Measurements from ENCODE around the gene ADD3. TPM values are rescaled to one million over a fixed set of nuclear protein-coding genes. Genes with fewer than 3 reads are reported as not detected.

The ADD3 gene
- total RNA-seq, 1 donor from 2014 or later = 28.4 TPM

GRCh38 chr10:110059925-110060324 is 52.1 kb downstream of the ADD3 start:
- intact Hi-C loops (cut with micrococcal nuclease) = no loop called here
- Mint-ChIP-seq H3K9me3 (no peaks in the 10 kb centered on the region), H3K4me3 (peak overlapping the region; percentile 29), H3K27me3 (no peaks in the 10 kb centered on the region), H3K27ac (peak overlapping the region; percentile 25), H3K4me1 (peaks cover 65% of the 10 kb centered on the region), H3K36me3 (ENCODE audit: low read depth) (peaks cover 2% of the 10 kb centered on the region)
- no peak for DNase-seq

GRCh38 chr10:110061687-110062086 is 53.9 kb downstream of the ADD3 start:
- DNase-seq = no peak
- H3K36me3 Mint-ChIP-seq (ENCODE audit: low read depth) = peaks cover 3% of the 10 kb centered on the region
- no peaks in the 10 kb centered on the region for H3K9me3 Mint-ChIP-seq
- no peak overlapping the region for H3K27ac Mint-ChIP-seq
- no peaks in the 10 kb centered on the region for H3K27me3 Mint-ChIP-seq
- H3K4me1 Mint-ChIP-seq = peaks cover 69% of the 10 kb centered on the region
- H3K4me3 Mint-ChIP-seq = no peak overlapping the region
- intact Hi-C loops (cut with micrococcal nuclease) = no loop called here

- H3K36me3 Mint-ChIP-seq (ENCODE audit: low read depth) = peaks cover 3% of the 10 kb centered on the region
- intact Hi-C loops (cut with micrococcal nuclease) = loop anchor here (2.0 to 5.0 kb wide), 2 partner anchors 14 to 37 kb away; no protein-coding TSS in a partner anchor
- DNase-seq = no peak
- no peak overlapping the region for H3K4me3 Mint-ChIP-seq
- no peaks in the 10 kb centered on the region for H3K27me3 Mint-ChIP-seq
- H3K27ac Mint-ChIP-seq = peak overlapping the region; percentile 56
- peaks cover 70% of the 10 kb centered on the region for H3K4me1 Mint-ChIP-seq
- no peaks in the 10 kb centered on the region for H3K9me3 Mint-ChIP-seq
Observed at GRCh38 chr10:110065269-110065668, 57.5 kb downstream of the ADD3 start.

- peaks cover 72% of the 10 kb centered on the region for H3K4me1 Mint-ChIP-seq
- H3K27me3 Mint-ChIP-seq = no peaks in the 10 kb centered on the region
- peak; percentile 92 for DNase-seq
- H3K27ac Mint-ChIP-seq = peak overlapping the region; percentile 90
- intact Hi-C loops (cut with micrococcal nuclease) = loop anchor here (1.0 to 5.0 kb wide), 4 partner anchors 9 to 143 kb away; no protein-coding TSS in a partner anchor
- H3K4me3 Mint-ChIP-seq = peak overlapping the region; percentile 72
- peaks cover 1% of the 10 kb centered on the region for H3K36me3 Mint-ChIP-seq (ENCODE audit: low read depth)
- no peaks in the 10 kb centered on the region for H3K9me3 Mint-ChIP-seq
Observed at GRCh38 chr10:110067960-110068770, 60.4 kb downstream of the ADD3 start.

- peaks cover 76% of the 10 kb centered on the region for H3K4me1 Mint-ChIP-seq
- no peaks in the 10 kb centered on the region for H3K27me3 Mint-ChIP-seq
- H3K36me3 Mint-ChIP-seq (ENCODE audit: low read depth) = peaks cover 3% of the 10 kb centered on the region
- intact Hi-C loops (cut with micrococcal nuclease) = loop anchor here (1.0 to 5.0 kb wide), 6 partner anchors 9 to 142 kb away; no protein-coding TSS in a partner anchor
- peak overlapping the region; percentile 72 for H3K4me3 Mint-ChIP-seq
- DNase-seq = no peak
- H3K9me3 Mint-ChIP-seq = no peaks in the 10 kb centered on the region
- H3K27ac Mint-ChIP-seq = peak overlapping the region; percentile 90
Observed at GRCh38 chr10:110068780-110069179, 61.0 kb downstream of the ADD3 start.

- Mint-ChIP-seq H3K9me3 (no peaks in the 10 kb centered on the region), H3K27ac (peak overlapping the region; percentile 90), H3K4me3 (peak overlapping the region; percentile 82), H3K27me3 (no peaks in the 10 kb centered on the region), H3K36me3 (ENCODE audit: low read depth) (peaks cover 3% of the 10 kb centered on the region), H3K4me1 (peaks cover 77% of the 10 kb centered on the region)
- DNase-seq = peak; percentile 69
- intact Hi-C loops (cut with micrococcal nuclease) = loop anchor here (1.0 to 5.0 kb wide), 4 partner anchors 11 to 141 kb away; no protein-coding TSS in a partner anchor
Observed at GRCh38 chr10:110069502-110069982, 61.8 kb downstream of the ADD3 start.

GRCh38 chr10:110073896-110074295 is 66.1 kb downstream of the ADD3 start:
- DNase-seq = no peak
- no peaks in the 10 kb centered on the region for H3K9me3 Mint-ChIP-seq
- no peaks in the 10 kb centered on the region for H3K27me3 Mint-ChIP-seq
- H3K4me1 Mint-ChIP-seq = peaks cover 77% of the 10 kb centered on the region
- H3K4me3 Mint-ChIP-seq = peak overlapping the region; percentile 62
- H3K27ac Mint-ChIP-seq = peak overlapping the region; percentile 73
- peaks cover 4% of the 10 kb centered on the region for H3K36me3 Mint-ChIP-seq (ENCODE audit: low read depth)
- intact Hi-C loops (cut with micrococcal nuclease) = loop anchor here (10.0 kb wide), 1 partner anchor 791 kb away; no protein-coding TSS in a partner anchor

GRCh38 chr10:110074298-110074697 is 66.5 kb downstream of the ADD3 start:
- no peak for DNase-seq
- Mint-ChIP-seq H3K27ac (peak overlapping the region; percentile 73), H3K4me1 (peaks cover 77% of the 10 kb centered on the region), H3K4me3 (peak overlapping the region; percentile 62), H3K36me3 (ENCODE audit: low read depth) (peaks cover 4% of the 10 kb centered on the region), H3K27me3 (no peaks in the 10 kb centered on the region), H3K9me3 (no peaks in the 10 kb centered on the region)
- intact Hi-C loops (cut with micrococcal nuclease) = loop anchor here (10.0 kb wide), 1 partner anchor 791 kb away; no protein-coding TSS in a partner anchor

GRCh38 chr10:110074758-110075671 is 67.2 kb downstream of the ADD3 start:
- H3K4me1 Mint-ChIP-seq = peaks cover 79% of the 10 kb centered on the region
- no peaks in the 10 kb centered on the region for H3K27me3 Mint-ChIP-seq
- no peaks in the 10 kb centered on the region for H3K9me3 Mint-ChIP-seq
- H3K27ac Mint-ChIP-seq = peak overlapping the region; percentile 73
- H3K4me3 Mint-ChIP-seq = peak overlapping the region; percentile 62
- intact Hi-C loops (cut with micrococcal nuclease) = loop anchor here (5.0 to 10.0 kb wide), 2 partner anchors 153 to 790 kb away; partner anchors contain the start of gene XPNPEP1
- no peak for DNase-seq
- H3K36me3 Mint-ChIP-seq (ENCODE audit: low read depth) = peaks cover 4% of the 10 kb centered on the region

- intact Hi-C loops (cut with micrococcal nuclease) = loop anchor here (2.0 to 10.0 kb wide), 3 partner anchors 67 to 789 kb away; partner anchors contain the start of gene XPNPEP1
- no peaks in the 10 kb centered on the region for H3K27me3 Mint-ChIP-seq
- peak overlapping the region; percentile 62 for H3K4me3 Mint-ChIP-seq
Observed at GRCh38 chr10:110075686-110076085, 67.9 kb downstream of the ADD3 start.

GRCh38 chr10:110076559-110077318 is 69.0 kb downstream of the ADD3 start:
- peaks cover 77% of the 10 kb centered on the region for H3K4me1 Mint-ChIP-seq
- peak overlapping the region; percentile 95 for H3K27ac Mint-ChIP-seq
- no peaks in the 10 kb centered on the region for H3K27me3 Mint-ChIP-seq
- intact Hi-C loops (cut with micrococcal nuclease) = loop anchor here (1.0 to 10.0 kb wide), 4 partner anchors 8 to 788 kb away; partner anchors contain the start of gene XPNPEP1
- DNase-seq = peak; percentile 82
- H3K9me3 Mint-ChIP-seq = no peaks in the 10 kb centered on the region
- H3K4me3 Mint-ChIP-seq = peak overlapping the region; percentile 85
- peaks cover 4% of the 10 kb centered on the region for H3K36me3 Mint-ChIP-seq (ENCODE audit: low read depth)

More at GRCh38 chr10:110075686-110076085, 67.9 kb downstream of the ADD3 start:
- H3K9me3 Mint-ChIP-seq = no peaks in the 10 kb centered on the region
- H3K36me3 Mint-ChIP-seq (ENCODE audit: low read depth) = peaks cover 4% of the 10 kb centered on the region
- H3K27ac Mint-ChIP-seq = peak overlapping the region; percentile 73
- peaks cover 78% of the 10 kb centered on the region for H3K4me1 Mint-ChIP-seq
- DNase-seq = no peak

- Mint-ChIP-seq H3K4me3 (peak overlapping the region; percentile 85), H3K36me3 (ENCODE audit: low read depth) (peaks cover 4% of the 10 kb centered on the region), H3K27ac (peak overlapping the region; percentile 95), H3K4me1 (peaks cover 78% of the 10 kb centered on the region), H3K9me3 (no peaks in the 10 kb centered on the region), H3K27me3 (no peaks in the 10 kb centered on the region)
- intact Hi-C loops (cut with micrococcal nuclease) = loop anchor here (1.0 to 10.0 kb wide), 5 partner anchors 9 to 787 kb away; partner anchors contain the start of gene XPNPEP1
- DNase-seq = no peak
Observed at GRCh38 chr10:110077436-110078130, 69.8 kb downstream of the ADD3 start.

All from activated CD4-positive, alpha-beta T cell treated with anti-CD3 and anti-CD28 coated beads, Interleukin-2, amount 10 ng/mL, durations not matched to agents 24 days and 14 days (primary cell).